CD4-positive, alpha-beta T cell treated with Interleukin-6 for 4 hours (primary cell): ENCODE results near the gene NOPCHAP1.

ENCODE experiments used
- DNase-seq: peaks from one replicate; pipeline ENCODE4 v3.0.0-alpha.2; 2020; ENCODE audit warnings: mixed read lengths

Gene NOPCHAP1

GRCh38 chr12:105025890-105026289, 39.8 kb downstream of the NOPCHAP1 start:
- DNase-seq = no peak

DNA sequence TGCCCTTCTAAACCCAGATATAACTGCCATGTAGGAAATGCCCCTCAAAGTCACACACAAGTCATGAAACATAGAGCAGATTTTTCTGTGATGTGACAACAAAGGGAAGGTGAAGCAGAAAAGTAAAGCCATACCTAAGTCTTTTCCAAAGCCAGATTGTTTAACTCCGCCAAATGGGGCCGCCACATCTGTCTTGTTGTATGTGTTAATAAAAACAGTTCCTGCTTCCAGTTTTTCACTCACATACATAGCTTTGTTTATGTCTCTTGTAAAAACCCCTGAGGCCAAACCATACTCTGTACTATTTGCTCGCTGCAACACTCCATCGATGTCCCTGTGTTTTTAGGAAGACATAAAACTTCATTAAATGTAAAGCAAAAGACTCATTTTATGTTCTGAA, 40.3 kb downstream of the NOPCHAP1 start:
- no peak for DNase-seq

- no peak for DNase-seq
Measured at GRCh38 chr12:105030820-105031807, 45.0 kb downstream of the NOPCHAP1 start.

DNA sequence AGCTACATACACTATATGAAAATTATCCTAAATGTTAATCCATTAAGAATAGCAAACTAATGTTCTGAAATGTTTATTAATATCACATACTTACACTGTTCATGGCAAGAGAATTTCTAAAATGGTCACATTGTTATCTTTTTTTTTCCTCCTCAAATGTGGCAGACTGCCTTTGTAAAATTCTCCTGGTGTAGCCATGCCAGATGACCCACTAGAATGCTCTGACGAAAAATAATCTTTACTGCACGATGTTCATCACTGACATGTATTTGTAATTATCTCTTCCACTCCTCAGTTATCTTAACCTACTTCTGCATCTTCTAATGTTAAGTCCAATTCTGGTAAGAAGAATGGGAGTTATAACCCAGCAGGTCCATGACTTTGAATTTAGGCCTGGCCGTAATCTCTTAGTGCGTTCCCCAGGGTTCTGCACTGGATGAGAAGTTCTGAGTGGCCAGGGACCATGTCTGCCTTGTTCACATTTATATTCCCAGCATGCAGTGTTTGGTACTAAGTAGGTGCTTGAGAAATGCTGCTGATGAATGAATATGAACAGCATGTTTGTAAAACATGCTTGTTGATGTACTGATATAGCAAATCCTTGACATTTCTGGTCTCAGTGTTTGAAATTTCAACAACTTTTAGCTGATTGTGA, 46.7 kb downstream of the NOPCHAP1 start:
- DNase-seq = no peak

GRCh38 chr12:105033851-105034250, 47.7 kb downstream of the NOPCHAP1 start:
- DNase-seq = no peak
